Measurements from ENCODE around the gene CA11.

DNA sequence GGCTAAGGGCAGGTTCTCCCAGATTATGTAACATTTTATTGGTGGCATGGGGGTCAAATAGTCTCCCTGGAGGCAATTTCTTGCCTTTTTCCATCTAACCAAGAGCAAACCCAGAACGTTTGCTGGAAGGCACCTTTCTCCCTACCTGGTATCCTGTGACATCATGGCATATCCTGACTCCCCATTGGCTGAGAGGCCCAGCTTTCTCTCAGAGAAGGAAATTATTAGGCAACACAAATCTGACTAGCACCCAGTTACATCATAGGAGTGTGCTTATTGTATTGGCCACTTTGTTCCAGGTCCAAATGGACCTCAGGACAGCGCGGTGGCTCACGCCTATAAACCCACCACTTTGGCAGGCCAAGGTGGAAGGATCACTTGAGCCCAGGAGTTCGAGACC, 13.8 kb upstream of the CA11 start:
- TF ChIP-seq, protein P1, sequence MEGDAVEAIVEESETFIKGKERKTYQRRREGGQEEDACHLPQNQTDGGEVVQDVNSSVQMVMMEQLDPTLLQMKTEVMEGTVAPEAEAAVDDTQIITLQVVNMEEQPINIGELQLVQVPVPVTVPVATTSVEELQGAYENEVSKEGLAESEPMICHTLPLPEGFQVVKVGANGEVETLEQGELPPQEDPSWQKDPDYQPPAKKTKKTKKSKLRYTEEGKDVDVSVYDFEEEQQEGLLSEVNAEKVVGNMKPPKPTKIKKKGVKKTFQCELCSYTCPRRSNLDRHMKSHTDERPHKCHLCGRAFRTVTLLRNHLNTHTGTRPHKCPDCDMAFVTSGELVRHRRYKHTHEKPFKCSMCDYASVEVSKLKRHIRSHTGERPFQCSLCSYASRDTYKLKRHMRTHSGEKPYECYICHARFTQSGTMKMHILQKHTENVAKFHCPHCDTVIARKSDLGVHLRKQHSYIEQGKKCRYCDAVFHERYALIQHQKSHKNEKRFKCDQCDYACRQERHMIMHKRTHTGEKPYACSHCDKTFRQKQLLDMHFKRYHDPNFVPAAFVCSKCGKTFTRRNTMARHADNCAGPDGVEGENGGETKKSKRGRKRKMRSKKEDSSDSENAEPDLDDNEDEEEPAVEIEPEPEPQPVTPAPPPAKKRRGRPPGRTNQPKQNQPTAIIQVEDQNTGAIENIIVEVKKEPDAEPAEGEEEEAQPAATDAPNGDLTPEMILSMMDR (IDR thresholded peaks at IDR 0.05), result no peak
- no peak for TF ChIP-seq POLR2AphosphoS5 (IDR thresholded peaks at IDR 0.05; ENCODE audit: insufficient read depth in 1 of 2, low read depth in 1 of 2)

All from vagina (tissue), 2 donors.